ENCODE data around the gene TNIK.
"Not testable (repeated sequence)": the region's sequence is repeated elsewhere in the genome, so short reads cannot be mapped to it uniquely, and the experiment has no call there.

DNA sequence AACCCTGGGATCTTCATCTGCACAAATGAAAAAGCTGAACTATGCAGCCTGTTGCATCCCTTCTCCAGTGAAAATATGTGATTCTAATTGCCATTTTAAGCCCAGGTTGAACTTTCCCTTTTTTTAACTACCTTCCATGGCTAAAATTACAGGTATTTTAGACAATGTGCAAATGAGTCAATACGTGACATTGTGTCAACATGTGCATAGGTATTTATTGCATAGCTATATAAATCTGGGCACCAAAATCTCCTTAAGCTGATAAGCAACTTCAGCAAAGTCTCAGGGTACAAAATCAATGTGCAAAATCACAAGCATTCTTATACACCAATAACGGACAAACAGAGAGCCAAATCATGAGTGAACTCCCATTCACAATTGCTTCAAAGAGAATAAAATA is 37.4 kb downstream of the TNIK start:
- TF ChIP-seq, protein P1, sequence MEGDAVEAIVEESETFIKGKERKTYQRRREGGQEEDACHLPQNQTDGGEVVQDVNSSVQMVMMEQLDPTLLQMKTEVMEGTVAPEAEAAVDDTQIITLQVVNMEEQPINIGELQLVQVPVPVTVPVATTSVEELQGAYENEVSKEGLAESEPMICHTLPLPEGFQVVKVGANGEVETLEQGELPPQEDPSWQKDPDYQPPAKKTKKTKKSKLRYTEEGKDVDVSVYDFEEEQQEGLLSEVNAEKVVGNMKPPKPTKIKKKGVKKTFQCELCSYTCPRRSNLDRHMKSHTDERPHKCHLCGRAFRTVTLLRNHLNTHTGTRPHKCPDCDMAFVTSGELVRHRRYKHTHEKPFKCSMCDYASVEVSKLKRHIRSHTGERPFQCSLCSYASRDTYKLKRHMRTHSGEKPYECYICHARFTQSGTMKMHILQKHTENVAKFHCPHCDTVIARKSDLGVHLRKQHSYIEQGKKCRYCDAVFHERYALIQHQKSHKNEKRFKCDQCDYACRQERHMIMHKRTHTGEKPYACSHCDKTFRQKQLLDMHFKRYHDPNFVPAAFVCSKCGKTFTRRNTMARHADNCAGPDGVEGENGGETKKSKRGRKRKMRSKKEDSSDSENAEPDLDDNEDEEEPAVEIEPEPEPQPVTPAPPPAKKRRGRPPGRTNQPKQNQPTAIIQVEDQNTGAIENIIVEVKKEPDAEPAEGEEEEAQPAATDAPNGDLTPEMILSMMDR (IDR thresholded peaks at IDR 0.05) = not testable (repeated sequence)
- TF ChIP-seq POLR2A (IDR thresholded peaks at IDR 0.05) = not testable (repeated sequence)

All from uterus (tissue), 2 donors.